Liver (tissue), 9 donors: ENCODE data around the gene UBALD1. TPM values are rescaled to one million over a fixed set of nuclear protein-coding genes. Genes with fewer than 3 reads are reported as not detected.

Experiments used
- DNase-seq: peaks from one replicate; pipeline ENCODE4 v3.0.0-alpha.2; 2017; ENCODE audit warnings: low spot score
- H3K27ac ChIP-seq, 2 donors: one replicate each; pipeline ENCODE4 v1.7.0; 2013; ENCODE audit warnings: inconsistent platforms in 2 of 2, low read length in 2 of 2, control low read depth in 1 of 2, low read depth in 1 of 2, mild to moderate bottlenecking in 1 of 2
- H3K27me3 ChIP-seq, 4 donors: one replicate each; pipeline versions ENCODE4 v1.6.1 to v1.7.0; 2013; ENCODE audit warnings: low read length in 3 of 4, inconsistent platforms in 1 of 4, mild to moderate bottlenecking in 1 of 4, moderate library complexity in 1 of 4; ENCODE audit not compliant: control insufficient read depth in 4 of 4, insufficient read depth in 4 of 4
- H3K36me3 ChIP-seq, 4 donors: one replicate each; pipeline versions ENCODE4 v1.6.1 to v1.7.0; 2013; ENCODE audit warnings: low read length in 3 of 4, mild to moderate bottlenecking in 3 of 4, low read depth in 1 of 4, moderate library complexity in 1 of 4; ENCODE audit not compliant: control insufficient read depth in 4 of 4, insufficient read depth in 3 of 4
- H3K4me1 ChIP-seq, 4 donors: one replicate each; pipeline versions ENCODE4 v1.6.1 to v1.7.0; 2013; ENCODE audit warnings: low read length in 3 of 4, mild to moderate bottlenecking in 3 of 4, moderate library complexity in 1 of 4; ENCODE audit not compliant: control insufficient read depth in 4 of 4, insufficient read depth in 4 of 4
- H3K4me3 ChIP-seq, 3 donors: one replicate each; pipeline versions ENCODE4 v1.6.1 to v1.7.0; 2013; ENCODE audit warnings: low read length in 3 of 3, control low read depth in 1 of 3, low read depth in 1 of 3, mild to moderate bottlenecking in 1 of 3
- H3K9ac ChIP-seq, 2 donors: one replicate each; pipeline ENCODE4 v1.7.0; 2013; ENCODE audit warnings: low read length in 2 of 2, mild to moderate bottlenecking in 2 of 2, moderate library complexity in 2 of 2, control low read depth in 1 of 2, low read depth in 1 of 2
- H3K9me3 ChIP-seq, 4 donors: one replicate each; pipeline versions ENCODE4 v1.6.1 to v1.7.0; 2013; ENCODE audit warnings: low read length in 3 of 4; ENCODE audit not compliant: control insufficient read depth in 4 of 4
- EGR1 ChIP-seq, 2 donors: IDR thresholded peaks; 2 replicates each; pipeline ENCODE4 v1.6.1; 2016 to 2018; ENCODE audit warnings: antibody characterized with exemption in 2 of 2, low read depth in 2 of 2
- FOXA1 ChIP-seq: IDR thresholded peaks from 2 replicates; pipeline ENCODE4 v1.6.1; 2016; ENCODE audit warnings: antibody characterized with exemption
- FOXA2 ChIP-seq: IDR thresholded peaks from 2 replicates; pipeline ENCODE4 v1.6.1; 2016; ENCODE audit warnings: antibody characterized with exemption
- GABPA ChIP-seq, 2 donors: IDR thresholded peaks in 1 of 2; conservative IDR thresholded peaks in 1 of 2; 2 replicates each; pipeline ENCODE4 v1.6.1; 2016; ENCODE audit warnings: antibody characterized with exemption in 2 of 2, mild to moderate bottlenecking in 1 of 2, moderate library complexity in 1 of 2
- HNF4A ChIP-seq, 2 donors: conservative IDR thresholded peaks; 2 replicates each; pipeline ENCODE4 v1.6.1; 2016; ENCODE audit warnings: antibody characterized with exemption in 2 of 2, mild to moderate bottlenecking in 2 of 2
- HNF4G ChIP-seq: IDR thresholded peaks from 2 replicates; pipeline ENCODE4 v1.6.1; 2016; ENCODE audit warnings: antibody characterized with exemption
- JUND ChIP-seq, 2 donors: IDR thresholded peaks; 2 replicates each; pipeline ENCODE4 v1.6.1; 2016; ENCODE audit warnings: antibody characterized with exemption in 2 of 2
- NR2F2 ChIP-seq: IDR thresholded peaks from 2 replicates; pipeline ENCODE4 v1.6.1; 2016; ENCODE audit warnings: antibody characterized with exemption
- RAD21 ChIP-seq, 2 donors: IDR thresholded peaks; 2 replicates each; pipeline ENCODE4 v1.6.1; 2016; ENCODE audit warnings: antibody characterized with exemption in 2 of 2, mild to moderate bottlenecking in 2 of 2
- RXRA ChIP-seq, 2 donors: IDR thresholded peaks; 2 replicates each; pipeline ENCODE4 v1.6.1; 2017 to 2018; ENCODE audit warnings: antibody characterized with exemption in 2 of 2, mild to moderate bottlenecking in 1 of 2
- SP1 ChIP-seq: IDR thresholded peaks from 2 replicates; pipeline ENCODE4 v1.6.1; 2018; ENCODE audit warnings: antibody characterized with exemption, mild to moderate bottlenecking
- TAF1 ChIP-seq: conservative IDR thresholded peaks from 2 replicates; pipeline ENCODE4 v1.6.1; 2016; ENCODE audit warnings: antibody characterized with exemption, mild to moderate bottlenecking
- YY1 ChIP-seq: IDR thresholded peaks from 2 replicates; pipeline ENCODE4 v1.6.1; 2016; ENCODE audit warnings: antibody characterized with exemption, mild to moderate bottlenecking
- WGBS: extraction: QIAGEN DNeasy Blood & Tissue Kit; methylation state at CpG from one replicate; pipeline ENCODE4 v1.1.7; 2013; 5-methylcytosine and 5-hydroxymethylcytosine counted together
- polyA plus RNA-seq, 2 donors: library from polyadenylated mRNA; stranded (reverse) in 1 of 2; unstranded in 1 of 2; fragments of 200-250 nt in 1 of 2; fragments of >200 nt in 1 of 2; fragmentation: Nextera tagmentation in 1 of 2; extraction: Ambion mirVana in 1 of 2; gene quantifications; one replicate each; pipeline versions ENCODE4 v1.2.1 to v1.2.3, GENCODE V29; 2013 to 2015
- total RNA-seq, 2 donors: library from RNA; depleted of rRNA; stranded (reverse); fragments of >200 nt; gene quantifications; one replicate each; pipeline ENCODE4 v1.2.3, GENCODE V29; 2014
- TF ChIP-seq, protein P1 (sequence below): IDR thresholded peaks from 2 replicates; pipeline ENCODE4 v1.6.1; 2016; ENCODE audit warnings: antibody characterized with exemption
- TF ChIP-seq, protein P2 (sequence below): IDR thresholded peaks from 2 replicates; pipeline ENCODE4 v1.6.1; 2016; ENCODE audit warnings: antibody characterized with exemption
- TF ChIP-seq, protein P3 (sequence below): IDR thresholded peaks from 2 replicates; pipeline ENCODE4 v1.6.1; 2016; ENCODE audit warnings: antibody characterized with exemption, mild to moderate bottlenecking
- TF ChIP-seq, protein P4 (sequence below): fragments of 150-350 bp; IDR thresholded peaks from 2 replicates; pipeline ENCODE4 v1.5.1; 2017; ENCODE audit warnings: improper control_type of control experiment, low read depth, low read length; ENCODE audit not compliant: missing input control
- TF ChIP-seq, protein P5 (sequence below): IDR thresholded peaks from 2 replicates; pipeline ENCODE4 v1.6.1; 2016; ENCODE audit warnings: antibody characterized with exemption
- donor health status: healthy.
- donor health status: healthy.
- donor health status: healthy.
- donor health status: healthy.
- donor health status: healthy.

Gene UBALD1
- total and polyA plus RNA-seq, 4 donors, result 4.5 to 22.4 (median 7.5) TPM

DNA sequence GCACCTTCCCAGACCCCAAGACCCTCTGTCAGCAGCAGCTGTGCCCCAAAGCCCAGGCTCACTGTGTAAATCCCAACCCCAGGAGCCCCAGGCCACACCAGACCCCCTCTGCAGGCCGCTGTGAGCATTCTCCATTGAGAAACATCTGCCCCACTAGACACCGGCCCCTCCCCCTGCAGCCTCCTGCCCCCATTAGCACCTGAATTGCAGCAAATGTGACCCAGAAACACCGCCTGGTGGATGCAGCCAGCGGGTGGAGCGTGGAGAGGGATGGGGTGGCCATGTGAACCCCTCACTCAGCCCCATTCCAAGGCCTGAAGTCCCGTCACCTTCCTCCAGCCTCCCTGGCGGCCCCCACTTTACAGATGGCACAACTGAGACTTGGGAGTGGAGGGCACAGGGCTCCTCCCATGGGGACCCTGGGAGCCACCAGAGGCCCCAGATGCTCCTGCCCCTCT is 2.2 kb downstream of the UBALD1 start (continued):
- TF ChIP-seq, protein P1, sequence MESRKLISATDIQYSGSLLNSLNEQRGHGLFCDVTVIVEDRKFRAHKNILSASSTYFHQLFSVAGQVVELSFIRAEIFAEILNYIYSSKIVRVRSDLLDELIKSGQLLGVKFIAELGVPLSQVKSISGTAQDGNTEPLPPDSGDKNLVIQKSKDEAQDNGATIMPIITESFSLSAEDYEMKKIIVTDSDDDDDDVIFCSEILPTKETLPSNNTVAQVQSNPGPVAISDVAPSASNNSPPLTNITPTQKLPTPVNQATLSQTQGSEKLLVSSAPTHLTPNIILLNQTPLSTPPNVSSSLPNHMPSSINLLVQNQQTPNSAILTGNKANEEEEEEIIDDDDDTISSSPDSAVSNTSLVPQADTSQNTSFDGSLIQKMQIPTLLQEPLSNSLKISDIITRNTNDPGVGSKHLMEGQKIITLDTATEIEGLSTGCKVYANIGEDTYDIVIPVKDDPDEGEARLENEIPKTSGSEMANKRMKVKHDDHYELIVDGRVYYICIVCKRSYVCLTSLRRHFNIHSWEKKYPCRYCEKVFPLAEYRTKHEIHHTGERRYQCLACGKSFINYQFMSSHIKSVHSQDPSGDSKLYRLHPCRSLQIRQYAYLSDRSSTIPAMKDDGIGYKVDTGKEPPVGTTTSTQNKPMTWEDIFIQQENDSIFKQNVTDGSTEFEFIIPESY, result no peak

DNA sequence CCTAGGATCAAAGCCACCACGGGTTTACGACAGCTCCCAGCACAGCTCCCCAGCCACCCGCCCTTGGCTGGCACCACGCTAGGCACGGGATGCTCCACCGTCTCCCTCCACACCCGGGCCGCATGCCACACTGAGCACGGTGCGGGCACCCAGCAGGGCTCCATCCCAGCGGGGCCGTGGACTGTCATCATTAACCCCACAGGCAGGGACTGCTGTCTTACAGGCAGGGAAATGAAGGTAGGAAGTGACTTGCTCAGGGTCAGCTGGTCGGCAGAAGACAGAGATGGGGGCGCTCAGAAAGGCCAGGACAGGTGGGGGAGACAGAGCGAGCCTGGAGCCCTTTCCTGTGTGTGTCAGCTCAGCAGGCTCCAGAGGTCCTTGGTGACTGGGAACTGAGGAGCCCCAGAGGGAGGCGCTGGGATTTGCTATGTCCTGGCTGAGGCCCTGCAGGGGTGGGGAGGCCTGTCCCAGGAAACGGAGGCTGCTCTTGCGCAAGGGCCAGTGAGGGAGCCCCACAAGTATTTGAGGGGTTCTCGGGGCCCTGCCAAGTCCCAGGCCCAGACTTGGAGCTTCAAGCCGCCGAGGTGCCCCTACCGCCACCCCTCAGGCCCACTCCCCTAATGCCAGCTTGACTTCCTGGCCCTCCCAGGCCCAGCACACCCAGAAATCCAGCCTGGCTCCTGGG is 3.2 kb downstream of the UBALD1 start:
- WGBS, result 87% methylated on average over 22 of the region's 22 CpGs
- no peak for DNase-seq
- H3K27ac ChIP-seq, result no peak overlapping the region
- H3K4me1 ChIP-seq, result peaks cover 7 to 54% (median 30%) of the 10 kb centered on the region in 4 donors
- TF ChIP-seq, protein P2, sequence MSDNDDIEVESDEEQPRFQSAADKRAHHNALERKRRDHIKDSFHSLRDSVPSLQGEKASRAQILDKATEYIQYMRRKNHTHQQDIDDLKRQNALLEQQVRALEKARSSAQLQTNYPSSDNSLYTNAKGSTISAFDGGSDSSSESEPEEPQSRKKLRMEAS, result no peak
- no peak for TF ChIP-seq FOXA1
- TF ChIP-seq, protein P1, result no peak
- no peak for TF ChIP-seq NR2F2
- TF ChIP-seq JUND (IDR thresholded peaks at IDR 0.05), result no peak
- no peak for TF ChIP-seq HNF4A (conservative IDR thresholded peaks at IDR 0.05)
- no peak for TF ChIP-seq YY1
- TF ChIP-seq HNF4G, result no peak
- TF ChIP-seq RAD21 (IDR thresholded peaks at IDR 0.05), result no peak
- TF ChIP-seq FOXA2, result no peak
- TF ChIP-seq, protein P3, sequence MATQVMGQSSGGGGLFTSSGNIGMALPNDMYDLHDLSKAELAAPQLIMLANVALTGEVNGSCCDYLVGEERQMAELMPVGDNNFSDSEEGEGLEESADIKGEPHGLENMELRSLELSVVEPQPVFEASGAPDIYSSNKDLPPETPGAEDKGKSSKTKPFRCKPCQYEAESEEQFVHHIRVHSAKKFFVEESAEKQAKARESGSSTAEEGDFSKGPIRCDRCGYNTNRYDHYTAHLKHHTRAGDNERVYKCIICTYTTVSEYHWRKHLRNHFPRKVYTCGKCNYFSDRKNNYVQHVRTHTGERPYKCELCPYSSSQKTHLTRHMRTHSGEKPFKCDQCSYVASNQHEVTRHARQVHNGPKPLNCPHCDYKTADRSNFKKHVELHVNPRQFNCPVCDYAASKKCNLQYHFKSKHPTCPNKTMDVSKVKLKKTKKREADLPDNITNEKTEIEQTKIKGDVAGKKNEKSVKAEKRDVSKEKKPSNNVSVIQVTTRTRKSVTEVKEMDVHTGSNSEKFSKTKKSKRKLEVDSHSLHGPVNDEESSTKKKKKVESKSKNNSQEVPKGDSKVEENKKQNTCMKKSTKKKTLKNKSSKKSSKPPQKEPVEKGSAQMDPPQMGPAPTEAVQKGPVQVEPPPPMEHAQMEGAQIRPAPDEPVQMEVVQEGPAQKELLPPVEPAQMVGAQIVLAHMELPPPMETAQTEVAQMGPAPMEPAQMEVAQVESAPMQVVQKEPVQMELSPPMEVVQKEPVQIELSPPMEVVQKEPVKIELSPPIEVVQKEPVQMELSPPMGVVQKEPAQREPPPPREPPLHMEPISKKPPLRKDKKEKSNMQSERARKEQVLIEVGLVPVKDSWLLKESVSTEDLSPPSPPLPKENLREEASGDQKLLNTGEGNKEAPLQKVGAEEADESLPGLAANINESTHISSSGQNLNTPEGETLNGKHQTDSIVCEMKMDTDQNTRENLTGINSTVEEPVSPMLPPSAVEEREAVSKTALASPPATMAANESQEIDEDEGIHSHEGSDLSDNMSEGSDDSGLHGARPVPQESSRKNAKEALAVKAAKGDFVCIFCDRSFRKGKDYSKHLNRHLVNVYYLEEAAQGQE, result no peak
- TF ChIP-seq SP1, result no peak
- TF ChIP-seq EGR1 (IDR thresholded peaks at IDR 0.05; ENCODE audit: low read depth in 2 of 2), result no peak
- no peak for TF ChIP-seq RXRA (IDR thresholded peaks at IDR 0.05)
- TF ChIP-seq GABPA (IDR thresholded peaks at IDR 0.05 in 1 of 2, conservative IDR thresholded peaks at IDR 0.05 in 1 of 2), result no peak
- TF ChIP-seq, protein P4, sequence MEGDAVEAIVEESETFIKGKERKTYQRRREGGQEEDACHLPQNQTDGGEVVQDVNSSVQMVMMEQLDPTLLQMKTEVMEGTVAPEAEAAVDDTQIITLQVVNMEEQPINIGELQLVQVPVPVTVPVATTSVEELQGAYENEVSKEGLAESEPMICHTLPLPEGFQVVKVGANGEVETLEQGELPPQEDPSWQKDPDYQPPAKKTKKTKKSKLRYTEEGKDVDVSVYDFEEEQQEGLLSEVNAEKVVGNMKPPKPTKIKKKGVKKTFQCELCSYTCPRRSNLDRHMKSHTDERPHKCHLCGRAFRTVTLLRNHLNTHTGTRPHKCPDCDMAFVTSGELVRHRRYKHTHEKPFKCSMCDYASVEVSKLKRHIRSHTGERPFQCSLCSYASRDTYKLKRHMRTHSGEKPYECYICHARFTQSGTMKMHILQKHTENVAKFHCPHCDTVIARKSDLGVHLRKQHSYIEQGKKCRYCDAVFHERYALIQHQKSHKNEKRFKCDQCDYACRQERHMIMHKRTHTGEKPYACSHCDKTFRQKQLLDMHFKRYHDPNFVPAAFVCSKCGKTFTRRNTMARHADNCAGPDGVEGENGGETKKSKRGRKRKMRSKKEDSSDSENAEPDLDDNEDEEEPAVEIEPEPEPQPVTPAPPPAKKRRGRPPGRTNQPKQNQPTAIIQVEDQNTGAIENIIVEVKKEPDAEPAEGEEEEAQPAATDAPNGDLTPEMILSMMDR, result no peak
- TF ChIP-seq, protein P5, sequence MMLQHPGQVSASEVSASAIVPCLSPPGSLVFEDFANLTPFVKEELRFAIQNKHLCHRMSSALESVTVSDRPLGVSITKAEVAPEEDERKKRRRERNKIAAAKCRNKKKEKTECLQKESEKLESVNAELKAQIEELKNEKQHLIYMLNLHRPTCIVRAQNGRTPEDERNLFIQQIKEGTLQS, result no peak
- TF ChIP-seq TAF1, result no peak
- peaks cover 0 to 11% (median 8%) of the 10 kb centered on the region in 4 donors for H3K36me3 ChIP-seq
- no peak overlapping the region for H3K4me3 ChIP-seq
- no peaks in the 10 kb centered on the region for H3K9me3 ChIP-seq
- no peaks in the 10 kb centered on the region for H3K27me3 ChIP-seq
- no peak overlapping the region for H3K9ac ChIP-seq
